ENCODE data around the gene CCDC38.

The CCDC38 gene

GRCh38 chr12:95836630-95837239 lies 105.7 kb downstream of the CCDC38 start:
- DNase-seq, result no peak
- no peaks in the 10 kb centered on the region for H3K36me3 ChIP-seq
- no peak for TF ChIP-seq CTCF (IDR thresholded peaks at IDR 0.05)
- H3K9me3 ChIP-seq, result no peaks in the 10 kb centered on the region
- H3K4me1 ChIP-seq, result peaks cover 0 to 15% (median 0%) of the 10 kb centered on the region in 4 donors
- no peak overlapping the region for H3K4me3 ChIP-seq
- H3K27ac ChIP-seq, result no peak overlapping the region
- H3K27me3 ChIP-seq, result peaks cover 0 to 2% of the 10 kb centered on the region in 2 donors
- intact Hi-C loops (cut with DNase I; ENCODE audit: low total_unique reads), result no loop called here

- H3K9me3 ChIP-seq, result no peaks in the 10 kb centered on the region
Measured at GRCh38 chr12:95836185-95836609, 106.2 kb downstream of the CCDC38 start.

GRCh38 chr12:95834572-95834971 lies 107.8 kb downstream of the CCDC38 start:
- no peak overlapping the region for H3K27ac ChIP-seq
- peaks cover 0 to 5% of the 10 kb centered on the region in 2 donors for H3K27me3 ChIP-seq
- H3K4me3 ChIP-seq, result no peak overlapping the region
- no peak for TF ChIP-seq CTCF (IDR thresholded peaks at IDR 0.05)
- H3K4me1 ChIP-seq, result peaks cover 0 to 15% (median 0%) of the 10 kb centered on the region in 4 donors
- H3K9me3 ChIP-seq, result no peaks in the 10 kb centered on the region
- no peaks in the 10 kb centered on the region for H3K36me3 ChIP-seq
- intact Hi-C loops (cut with DNase I; ENCODE audit: low total_unique reads), result no loop called here
- no peak for DNase-seq

More at GRCh38 chr12:95836185-95836609, 106.2 kb downstream of the CCDC38 start:
- no peak overlapping the region for H3K27ac ChIP-seq
- no peaks in the 10 kb centered on the region for H3K36me3 ChIP-seq
- peaks cover 0 to 5% of the 10 kb centered on the region in 2 donors for H3K27me3 ChIP-seq
- DNase-seq, result no peak
- TF ChIP-seq CTCF (IDR thresholded peaks at IDR 0.05), result no peak
- H3K4me3 ChIP-seq, result no peak overlapping the region
- intact Hi-C loops (cut with DNase I; ENCODE audit: low total_unique reads), result no loop called here
- H3K4me1 ChIP-seq, result peaks cover 0 to 15% (median 0%) of the 10 kb centered on the region in 4 donors

GRCh38 chr12:95830335-95831089 lies 111.9 kb downstream of the CCDC38 start:
- intact Hi-C loops (cut with DNase I; ENCODE audit: low total_unique reads), result no loop called here
- H3K27ac ChIP-seq, result no peak overlapping the region
- peaks cover 0 to 11% (median 0%) of the 10 kb centered on the region in 4 donors for H3K4me1 ChIP-seq
- no peaks in the 10 kb centered on the region for H3K36me3 ChIP-seq
- H3K4me3 ChIP-seq, result no peak overlapping the region
- H3K9me3 ChIP-seq, result no peaks in the 10 kb centered on the region
- TF ChIP-seq CTCF (IDR thresholded peaks at IDR 0.05), result no peak
- DNase-seq, result no peak
- H3K27me3 ChIP-seq, result peaks cover 0 to 5% of the 10 kb centered on the region in 2 donors

GRCh38 chr12:95829395-95829794 lies 113.0 kb downstream of the CCDC38 start:
- H3K4me3 ChIP-seq, result no peak overlapping the region
- intact Hi-C loops (cut with DNase I; ENCODE audit: low total_unique reads), result no loop called here
- peaks cover 0 to 11% (median 0%) of the 10 kb centered on the region in 4 donors for H3K4me1 ChIP-seq
- H3K36me3 ChIP-seq, result no peaks in the 10 kb centered on the region
- no peak for TF ChIP-seq CTCF (IDR thresholded peaks at IDR 0.05)
- no peaks in the 10 kb centered on the region for H3K9me3 ChIP-seq
- no peak for DNase-seq
- H3K27ac ChIP-seq, result no peak overlapping the region
- peaks cover 0 to 5% of the 10 kb centered on the region in 2 donors for H3K27me3 ChIP-seq
